ENCODE measurements around the gene PTPRM.

- TF ChIP-seq EP300 (IDR thresholded peaks at IDR 0.05), result no peak
- TF ChIP-seq CTCF (IDR thresholded peaks at IDR 0.05), result no peak
- TF ChIP-seq CBX2 (IDR thresholded peaks at IDR 0.05; ENCODE audit: borderline replicate concordance, low read depth), result no peak
- no peak for TF ChIP-seq MAX (IDR thresholded peaks at IDR 0.05)
- no peak for TF ChIP-seq POLR2A (IDR thresholded peaks at IDR 0.05; ENCODE audit: low read length)
- no peak for TF ChIP-seq REST (IDR thresholded peaks at IDR 0.05)
- no peak for TF ChIP-seq HDAC2 (IDR thresholded peaks at IDR 0.05)
- no peak for TF ChIP-seq EHF (CRISPR knock-in tag; IDR thresholded peaks at IDR 0.05)
Measured at GRCh38 chr18:7779211-7779610, 212.1 kb downstream of the PTPRM start.
